GM18870 (cell line): ENCODE data around the gene CHD9.
"Not testable (repeated sequence)": the region's sequence is repeated elsewhere in the genome, so short reads cannot be mapped to it uniquely, and the experiment has no call there.

Source experiments
- ATAC-seq: cut with Tn5 transposase; IDR thresholded peaks from one replicate; pipeline ENCODE4 v1.9.1; 2021; ENCODE audit warnings: moderate library complexity; ENCODE audit not compliant: unreplicated experiment

The CHD9 gene

GRCh38 chr16:53249331-53249730 is 194.5 kb downstream of the CHD9 start:
- no peak for ATAC-seq

- no peak for ATAC-seq
Measured at GRCh38 chr16:53257001-53257400, 202.2 kb downstream of the CHD9 start.

DNA sequence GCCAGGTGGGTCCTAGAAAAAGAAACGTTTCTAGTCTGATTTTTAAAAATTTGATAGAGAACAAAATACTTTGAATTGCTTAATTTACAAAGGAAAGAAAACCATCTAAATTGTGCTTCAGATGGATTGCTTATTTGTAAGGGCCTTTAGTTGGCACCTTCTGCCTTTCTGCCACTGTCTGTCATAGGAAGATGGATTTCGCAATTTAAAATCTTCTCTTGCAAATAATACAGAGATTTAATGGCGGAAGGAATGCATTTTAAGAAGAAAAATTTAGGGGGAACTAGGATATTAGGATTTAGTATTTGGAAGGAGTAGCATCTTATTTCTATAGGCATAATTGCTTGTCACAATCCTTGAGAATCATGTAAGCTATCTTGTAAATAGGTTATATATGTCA is 204.0 kb downstream of the CHD9 start:
- ATAC-seq = no peak

GRCh38 chr16:53261276-53261675 is 206.5 kb downstream of the CHD9 start:
- no peak for ATAC-seq

DNA sequence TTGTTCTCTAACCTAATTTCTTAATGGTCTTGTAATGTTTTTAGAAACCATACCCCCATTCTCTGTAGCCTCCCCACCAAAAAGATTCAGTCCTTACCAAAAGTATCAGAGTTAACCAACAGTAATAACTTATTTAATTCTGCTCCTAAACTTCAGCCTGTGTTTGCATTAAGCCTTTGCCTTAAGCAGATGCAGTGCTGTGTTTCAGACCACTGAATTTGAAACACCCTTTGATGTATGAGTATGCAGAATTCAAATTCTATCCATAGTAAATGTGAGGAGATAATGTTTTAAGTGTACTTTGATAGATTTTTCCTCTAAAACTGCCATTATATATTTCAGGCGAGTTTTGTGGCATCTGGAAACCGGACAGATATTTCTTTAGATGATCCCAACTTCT is 207.9 kb downstream of the CHD9 start:
- ATAC-seq = no peak

DNA sequence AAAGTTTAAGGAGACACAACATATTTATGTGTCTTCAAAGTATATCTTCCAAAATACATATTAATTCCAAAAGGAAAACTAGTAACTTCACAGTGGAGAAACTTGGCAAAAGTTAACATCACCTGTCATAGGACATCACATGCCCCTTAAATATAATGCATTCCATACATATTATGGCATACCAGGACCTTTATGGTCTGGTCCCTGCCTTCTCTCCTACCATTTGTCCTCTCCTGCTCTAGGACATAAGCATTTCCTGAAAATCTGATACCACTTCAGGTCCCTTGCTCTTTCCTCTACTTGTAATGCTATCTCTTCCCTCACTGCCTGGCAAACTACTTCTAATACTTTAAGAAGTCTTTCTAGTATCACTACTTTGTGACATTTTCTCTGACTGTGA is 211.4 kb downstream of the CHD9 start:
- ATAC-seq = no peak

DNA sequence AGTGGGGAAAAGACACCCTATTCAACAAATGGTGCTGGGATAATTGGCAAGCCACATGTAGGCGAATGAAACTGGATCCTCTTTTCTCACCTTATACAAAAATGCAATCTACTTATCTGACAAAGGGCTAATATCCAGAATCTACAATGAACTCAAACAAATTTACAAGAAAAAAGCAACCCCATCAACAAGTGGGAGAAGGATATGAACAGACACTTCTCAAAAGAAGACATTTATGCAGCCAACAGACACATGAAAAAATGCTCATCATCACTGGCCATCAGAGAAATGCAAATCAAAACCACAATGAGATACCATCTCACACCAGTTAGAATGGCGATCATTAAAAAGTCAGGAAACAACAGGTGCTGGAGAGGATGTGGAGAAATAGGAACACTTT is 223.7 kb downstream of the CHD9 start:
- ATAC-seq = not testable (repeated sequence)

DNA sequence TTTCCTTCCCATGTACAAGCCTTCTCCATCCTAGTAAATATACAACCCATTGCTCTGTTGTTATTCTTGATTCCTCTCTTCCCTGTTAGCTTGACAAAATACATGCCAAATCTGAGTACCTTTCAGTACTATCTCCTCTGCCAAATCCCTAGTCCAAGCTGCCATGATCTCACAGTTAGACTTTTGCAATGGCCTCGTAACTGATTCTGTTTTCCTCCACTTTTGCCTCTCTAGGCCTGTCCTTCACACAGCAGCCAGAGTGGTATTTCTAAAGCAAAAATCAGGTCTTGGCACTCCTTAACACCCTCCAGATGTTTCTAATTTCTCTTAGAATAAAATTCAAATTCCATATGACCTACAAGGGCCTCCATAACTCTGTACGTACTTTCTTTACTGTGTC is 226.5 kb downstream of the CHD9 start:
- ATAC-seq = no peak

- no peak for ATAC-seq
Measured at GRCh38 chr16:53281859-53282258, 227.1 kb downstream of the CHD9 start.

GRCh38 chr16:53282328-53282727 is 227.5 kb downstream of the CHD9 start:
- no peak for ATAC-seq

DNA sequence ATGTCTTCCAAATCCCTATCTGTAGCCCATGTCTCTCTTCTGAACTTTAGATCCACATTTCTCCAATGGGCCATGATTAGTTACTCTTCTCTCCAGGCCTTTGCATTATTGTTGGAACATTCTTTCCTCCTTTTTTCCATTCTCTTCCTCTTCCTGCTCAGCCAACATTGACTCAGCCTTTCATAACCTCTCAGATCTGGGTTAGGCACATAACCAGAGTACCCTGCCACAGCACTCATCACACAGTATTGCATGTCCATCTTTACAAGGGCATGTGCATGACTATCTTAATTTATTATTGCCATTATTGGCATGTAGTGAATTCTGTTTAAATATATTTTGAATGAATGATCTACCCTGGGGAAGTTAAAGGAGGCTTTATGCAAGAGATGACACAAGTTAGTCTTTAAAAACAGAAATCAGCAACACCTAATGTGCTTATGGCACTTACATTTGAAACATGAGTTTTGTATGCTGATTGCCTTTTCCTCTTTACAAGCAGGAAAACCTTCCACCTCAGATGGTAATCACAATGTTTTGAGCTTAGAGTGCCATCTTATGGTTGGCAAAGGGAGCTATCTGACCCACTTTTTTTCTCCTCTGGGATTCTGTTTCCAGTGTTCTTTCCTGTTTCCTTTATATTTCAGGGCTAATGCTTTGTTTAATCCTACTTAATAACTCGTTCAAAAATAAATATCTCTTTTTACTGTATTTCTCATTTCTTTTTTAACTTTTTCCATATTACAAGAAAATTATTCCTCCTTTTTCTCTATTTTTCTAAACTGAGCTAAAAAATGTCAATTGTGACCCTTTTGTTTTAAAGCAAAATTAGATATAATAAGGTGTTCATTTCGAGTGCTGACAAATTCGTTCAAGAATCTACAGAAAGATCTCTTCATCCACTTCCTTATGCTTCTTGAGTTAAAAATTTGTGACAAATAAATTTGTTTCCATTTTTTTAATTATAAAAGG is 228.5 kb downstream of the CHD9 start:
- ATAC-seq = no peak

- no peak for ATAC-seq
Measured at GRCh38 chr16:53285236-53285635, 230.4 kb downstream of the CHD9 start.

DNA sequence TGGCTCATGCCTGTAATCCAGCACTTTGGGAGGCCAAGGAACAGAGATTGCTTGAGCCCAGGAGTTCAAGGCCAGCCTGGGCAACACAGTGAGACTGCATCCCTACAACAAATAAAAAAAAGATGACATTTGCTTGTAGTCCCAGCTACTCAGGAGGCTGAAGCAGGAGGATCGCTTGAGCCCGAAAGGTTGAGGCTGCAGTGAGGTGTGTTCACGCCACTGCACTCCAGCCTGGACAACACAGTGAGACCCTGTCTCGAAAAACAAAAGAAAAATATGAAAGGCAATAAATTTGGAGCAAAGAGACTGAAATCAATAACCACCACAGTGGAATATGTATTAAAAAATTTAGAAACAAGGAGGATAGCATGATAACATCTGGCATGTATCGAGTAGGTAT is 235.7 kb downstream of the CHD9 start:
- ATAC-seq = no peak

GRCh38 chr16:53291757-53292392 is 237.1 kb downstream of the CHD9 start:
- ATAC-seq = no peak

DNA sequence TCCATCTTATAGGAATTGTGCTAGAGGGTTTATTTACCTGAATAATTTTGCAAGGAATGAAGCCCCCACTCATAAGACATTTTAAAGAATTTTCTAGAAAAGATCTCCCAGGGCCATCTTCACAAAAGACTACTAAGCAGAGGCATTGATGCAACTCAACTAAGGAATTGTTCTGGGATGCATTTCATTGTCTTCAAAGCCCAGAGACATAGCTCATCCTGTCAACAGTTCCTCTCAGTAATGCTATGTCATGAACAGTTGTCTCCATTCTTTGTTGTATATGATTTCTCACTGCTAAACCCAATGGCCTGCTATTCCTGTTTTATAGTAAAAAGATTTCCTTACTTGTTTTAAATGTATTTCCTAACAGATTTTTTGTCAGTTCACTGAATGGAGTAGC is 242.7 kb downstream of the CHD9 start:
- ATAC-seq = no peak

DNA sequence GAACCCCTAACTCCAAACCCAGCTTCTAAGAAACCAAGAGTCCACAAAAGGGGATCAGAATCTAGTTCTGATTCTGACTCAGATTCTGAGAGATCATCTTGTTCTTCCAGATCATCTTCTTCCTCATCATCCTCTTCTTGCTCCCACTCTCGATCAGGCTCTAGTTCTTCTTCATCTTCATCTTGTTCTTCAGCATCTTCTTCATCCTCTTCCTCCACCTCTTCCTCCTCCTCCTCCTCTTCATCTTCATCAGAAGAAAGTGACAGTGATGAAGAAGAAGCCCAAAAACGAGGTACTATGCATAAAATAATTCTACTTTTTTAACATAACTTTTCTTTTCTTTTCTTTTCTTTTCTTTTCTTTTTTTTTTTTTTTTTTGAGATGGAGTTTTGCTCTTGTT is 249.5 kb downstream of the CHD9 start:
- no peak for ATAC-seq

DNA sequence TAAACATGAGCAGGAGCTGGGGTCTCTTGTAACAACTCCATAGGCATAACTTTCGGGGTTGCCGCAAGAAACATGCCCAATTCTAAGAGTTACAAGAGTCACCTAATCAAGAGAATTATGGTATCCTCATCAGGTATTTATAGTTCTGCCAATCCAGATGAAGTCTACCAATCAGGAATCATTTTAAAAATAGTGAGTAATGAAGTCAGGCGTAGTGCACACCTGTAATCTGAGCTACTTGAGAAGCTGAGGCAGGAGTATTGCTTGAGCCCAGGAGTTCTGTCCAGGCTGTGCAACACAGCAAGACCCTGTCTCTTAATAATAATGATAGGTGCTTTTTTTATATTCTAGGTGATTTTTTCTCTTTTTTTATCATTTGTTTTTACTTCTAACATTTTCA is 251.0 kb downstream of the CHD9 start:
- no peak for ATAC-seq

DNA sequence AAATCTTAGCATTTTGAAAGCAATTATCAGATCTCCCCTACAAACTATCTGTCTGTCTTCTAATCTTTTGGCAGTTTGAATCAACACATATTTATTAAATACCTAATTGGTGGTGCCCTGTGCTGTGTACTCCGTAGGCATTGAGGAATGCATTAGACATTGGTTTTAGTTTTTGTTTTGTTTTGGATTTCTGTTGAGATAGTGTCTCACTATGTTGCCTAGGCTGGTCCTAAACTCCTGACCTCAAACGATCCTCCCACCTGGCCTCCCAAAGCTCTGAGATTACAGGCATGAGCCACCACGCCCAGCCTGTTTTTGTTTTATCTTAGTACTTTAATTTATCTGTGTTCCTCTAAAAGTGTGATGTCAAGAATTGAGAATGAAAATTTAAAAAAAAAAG is 254.7 kb downstream of the CHD9 start:
- no peak for ATAC-seq

DNA sequence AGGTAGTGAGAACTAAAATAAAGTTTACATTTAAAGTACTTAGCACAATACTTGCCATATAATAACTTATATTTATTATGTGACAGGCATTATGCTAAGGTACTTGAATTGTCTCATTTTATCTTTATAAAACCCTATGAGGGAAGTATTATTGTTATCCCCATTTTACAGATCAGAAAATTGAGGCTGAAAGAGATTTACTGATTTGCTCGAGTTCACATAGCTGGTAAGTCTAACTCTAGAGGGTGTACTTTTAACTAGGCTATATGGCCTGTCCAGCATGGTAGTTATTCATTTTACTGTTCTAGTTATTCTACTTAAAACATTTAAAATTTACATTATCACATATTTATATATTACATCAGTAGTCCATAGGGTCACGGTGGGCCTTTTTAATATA is 266.2 kb downstream of the CHD9 start:
- ATAC-seq = no peak

DNA sequence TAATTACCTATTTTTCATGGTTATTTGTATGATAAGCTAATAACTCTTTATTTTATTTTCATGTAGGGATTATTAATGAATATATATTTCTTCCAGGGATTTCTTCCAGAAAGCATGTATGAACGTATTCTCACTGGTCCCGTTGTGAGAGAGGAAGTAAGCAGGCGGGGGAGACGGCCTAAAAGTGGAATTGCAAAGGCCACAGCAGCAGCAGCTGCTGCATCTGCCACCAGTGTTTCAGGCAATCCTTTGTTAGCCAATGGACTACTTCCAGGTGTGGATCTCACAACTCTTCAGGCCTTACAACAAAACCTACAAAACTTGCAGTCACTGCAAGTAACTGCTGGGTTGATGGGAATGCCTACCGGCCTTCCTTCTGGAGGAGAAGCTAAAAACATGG is 269.1 kb downstream of the CHD9 start:
- no peak for ATAC-seq

- ATAC-seq = not testable (repeated sequence)
Measured at GRCh38 chr16:53330991-53331390, 276.2 kb downstream of the CHD9 start.

GRCh38 chr16:53334581-53334980 is 279.8 kb downstream of the CHD9 start:
- ATAC-seq = no peak
